Upper lobe of left lung (tissue), 4 donors: ENCODE measurements around the gene DPYD.

Experiments
- EP300 ChIP-seq, 4 donors: sonication (generic); formaldehyde crosslinking; IDR thresholded peaks; one replicate each; pipeline ENCODE4 v1.5.1; 2017; ENCODE audit warnings: antibody characterized with exemption in 4 of 4, control low read depth in 2 of 4
- POLR2AphosphoS5 ChIP-seq, 2 donors: sonication (generic); formaldehyde crosslinking; IDR thresholded peaks; one replicate each; pipeline ENCODE4 v1.5.1; 2017; ENCODE audit warnings: antibody characterized with exemption in 2 of 2
- TF ChIP-seq, protein P1 (sequence below), 6 experiments: fragments of 450-650 bp in 4 of 6; fragments of 200-600 bp in 2 of 6; sonication (generic) in 2 of 6; IDR thresholded peaks; one replicate each; pipeline ENCODE4 v1.5.1; 2016 to 2019; ENCODE audit warnings: antibody characterized with exemption in 6 of 6

DNA sequence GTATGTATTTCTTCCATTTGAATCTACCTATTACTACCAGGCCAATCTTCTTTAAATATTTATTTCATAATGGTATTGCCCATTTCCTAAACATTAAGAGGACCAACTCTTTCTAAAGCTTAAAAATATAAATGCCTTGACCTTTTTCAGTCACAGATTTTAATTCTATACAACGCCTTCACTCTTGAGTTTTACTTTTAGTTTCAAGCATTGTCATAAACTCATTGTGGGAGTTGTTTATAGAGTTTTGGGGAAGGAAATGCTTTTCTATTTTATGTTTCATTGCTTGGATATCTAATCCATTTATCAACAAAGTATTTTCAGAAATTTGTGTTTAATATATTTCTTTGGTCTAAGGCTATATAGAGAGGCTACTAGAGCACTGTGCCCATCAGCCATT, 155.8 kb downstream of the DPYD start:
- TF ChIP-seq, protein P1, sequence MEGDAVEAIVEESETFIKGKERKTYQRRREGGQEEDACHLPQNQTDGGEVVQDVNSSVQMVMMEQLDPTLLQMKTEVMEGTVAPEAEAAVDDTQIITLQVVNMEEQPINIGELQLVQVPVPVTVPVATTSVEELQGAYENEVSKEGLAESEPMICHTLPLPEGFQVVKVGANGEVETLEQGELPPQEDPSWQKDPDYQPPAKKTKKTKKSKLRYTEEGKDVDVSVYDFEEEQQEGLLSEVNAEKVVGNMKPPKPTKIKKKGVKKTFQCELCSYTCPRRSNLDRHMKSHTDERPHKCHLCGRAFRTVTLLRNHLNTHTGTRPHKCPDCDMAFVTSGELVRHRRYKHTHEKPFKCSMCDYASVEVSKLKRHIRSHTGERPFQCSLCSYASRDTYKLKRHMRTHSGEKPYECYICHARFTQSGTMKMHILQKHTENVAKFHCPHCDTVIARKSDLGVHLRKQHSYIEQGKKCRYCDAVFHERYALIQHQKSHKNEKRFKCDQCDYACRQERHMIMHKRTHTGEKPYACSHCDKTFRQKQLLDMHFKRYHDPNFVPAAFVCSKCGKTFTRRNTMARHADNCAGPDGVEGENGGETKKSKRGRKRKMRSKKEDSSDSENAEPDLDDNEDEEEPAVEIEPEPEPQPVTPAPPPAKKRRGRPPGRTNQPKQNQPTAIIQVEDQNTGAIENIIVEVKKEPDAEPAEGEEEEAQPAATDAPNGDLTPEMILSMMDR (IDR thresholded peaks at IDR 0.05): no peak
- TF ChIP-seq POLR2AphosphoS5 (IDR thresholded peaks at IDR 0.05) (no peak), EP300 (IDR thresholded peaks at IDR 0.05) (no peak)
